ENCODE results near the gene TPX2.

TPX2 gene, protein sequence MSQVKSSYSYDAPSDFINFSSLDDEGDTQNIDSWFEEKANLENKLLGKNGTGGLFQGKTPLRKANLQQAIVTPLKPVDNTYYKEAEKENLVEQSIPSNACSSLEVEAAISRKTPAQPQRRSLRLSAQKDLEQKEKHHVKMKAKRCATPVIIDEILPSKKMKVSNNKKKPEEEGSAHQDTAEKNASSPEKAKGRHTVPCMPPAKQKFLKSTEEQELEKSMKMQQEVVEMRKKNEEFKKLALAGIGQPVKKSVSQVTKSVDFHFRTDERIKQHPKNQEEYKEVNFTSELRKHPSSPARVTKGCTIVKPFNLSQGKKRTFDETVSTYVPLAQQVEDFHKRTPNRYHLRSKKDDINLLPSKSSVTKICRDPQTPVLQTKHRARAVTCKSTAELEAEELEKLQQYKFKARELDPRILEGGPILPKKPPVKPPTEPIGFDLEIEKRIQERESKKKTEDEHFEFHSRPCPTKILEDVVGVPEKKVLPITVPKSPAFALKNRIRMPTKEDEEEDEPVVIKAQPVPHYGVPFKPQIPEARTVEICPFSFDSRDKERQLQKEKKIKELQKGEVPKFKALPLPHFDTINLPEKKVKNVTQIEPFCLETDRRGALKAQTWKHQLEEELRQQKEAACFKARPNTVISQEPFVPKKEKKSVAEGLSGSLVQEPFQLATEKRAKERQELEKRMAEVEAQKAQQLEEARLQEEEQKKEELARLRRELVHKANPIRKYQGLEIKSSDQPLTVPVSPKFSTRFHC

DNA sequence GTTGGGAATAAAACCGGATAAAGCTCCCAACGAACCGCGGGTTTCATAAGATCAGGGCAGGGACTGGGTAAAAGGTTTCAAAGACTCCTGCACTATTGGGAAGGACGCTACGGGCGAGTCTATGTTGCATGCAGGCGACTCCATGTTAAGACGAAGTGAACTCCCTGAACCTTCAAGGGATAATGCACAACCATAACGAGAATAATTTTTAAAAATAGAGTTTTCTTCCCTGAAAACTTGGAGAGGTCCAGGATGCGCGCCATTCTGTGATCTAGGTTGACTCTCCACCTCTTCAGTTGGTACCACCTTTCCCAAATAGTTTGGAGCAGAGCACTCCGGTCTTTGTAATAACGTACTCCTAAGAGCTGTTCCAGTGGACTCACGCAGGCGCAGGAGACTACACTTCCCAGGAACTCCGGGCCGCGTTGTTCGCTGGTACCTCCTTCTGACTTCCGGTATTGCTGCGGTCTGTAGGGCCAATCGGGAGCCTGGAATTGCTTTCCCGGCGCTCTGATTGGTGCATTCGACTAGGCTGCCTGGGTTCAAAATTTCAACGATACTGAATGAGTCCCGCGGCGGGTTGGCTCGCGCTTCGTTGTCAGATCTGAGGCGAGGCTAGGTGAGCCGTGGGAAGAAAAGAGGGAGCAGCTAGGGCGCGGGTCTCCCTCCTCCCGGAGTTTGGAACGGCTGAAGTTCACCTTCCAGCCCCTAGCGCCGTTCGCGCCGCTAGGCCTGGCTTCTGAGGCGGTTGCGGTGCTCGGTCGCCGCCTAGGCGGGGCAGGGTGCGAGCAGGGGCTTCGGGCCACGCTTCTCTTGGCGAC, at the start of gene TPX2:
Gene TPX2 (plus strand): TSS at position 562 of the 821 bp plus-strand sequence. CDS start 18,187 bp downstream, outside the sequence.
- DNase-seq (ENCODE audit: low read depth) = peak; percentile 88

DNA sequence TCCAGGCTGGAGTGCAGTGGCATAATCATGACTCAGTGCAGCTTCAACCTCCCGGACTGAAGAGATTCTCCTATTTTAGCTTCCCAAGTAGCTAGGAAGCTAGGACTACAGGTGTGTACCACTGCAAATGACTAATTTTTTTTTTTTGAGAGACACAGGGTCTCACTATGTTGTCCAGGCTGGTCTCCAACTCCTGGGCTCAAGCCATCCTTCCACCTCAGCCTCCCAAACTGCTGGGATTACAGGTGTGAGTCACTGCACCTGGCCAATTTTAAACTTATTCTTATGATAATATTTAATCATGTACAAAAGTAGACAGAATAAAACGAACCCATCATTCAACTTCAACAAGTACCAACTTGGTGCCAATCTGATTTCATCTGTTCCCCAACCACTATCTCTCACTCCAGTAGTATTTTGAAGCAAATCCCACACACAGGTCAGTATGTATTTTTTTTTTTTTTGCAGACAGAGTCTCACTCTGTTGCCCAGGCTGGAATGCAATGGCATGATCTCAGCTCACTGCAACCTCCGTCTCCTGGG, 48.9 kb upstream of the TPX2 start:
- DNase-seq (ENCODE audit: low read depth) = no peak

DNA sequence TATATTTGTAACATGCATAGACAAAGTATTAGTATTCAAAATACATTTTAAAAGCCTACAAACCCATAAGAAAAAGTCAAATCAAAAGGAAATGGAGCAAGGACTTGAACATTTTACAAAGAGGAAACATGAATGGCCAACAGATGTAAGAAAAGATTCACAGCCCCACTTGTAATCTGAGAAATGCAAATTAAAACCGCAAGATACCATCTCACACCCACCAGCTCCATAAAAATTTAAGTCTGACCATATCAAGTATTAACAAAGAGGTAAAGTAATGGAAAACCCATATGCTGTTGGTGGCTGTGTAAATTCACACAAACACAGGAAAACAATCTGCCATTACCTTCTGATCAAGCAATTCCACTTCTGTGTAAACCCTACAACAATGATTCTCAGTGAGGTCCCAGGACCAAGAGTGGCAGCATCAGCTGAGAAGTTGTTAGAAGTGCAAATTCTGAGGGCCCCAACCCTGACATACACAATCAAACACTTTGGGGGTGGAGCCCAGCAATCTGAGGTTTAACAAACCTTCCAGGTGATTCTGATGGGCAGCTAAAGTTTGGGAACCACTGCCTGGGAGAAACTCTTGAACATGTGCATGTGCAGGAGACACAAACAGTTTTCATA, 47.3 kb upstream of the TPX2 start:
- DNase-seq (ENCODE audit: low read depth) = peak; percentile 50

DNA sequence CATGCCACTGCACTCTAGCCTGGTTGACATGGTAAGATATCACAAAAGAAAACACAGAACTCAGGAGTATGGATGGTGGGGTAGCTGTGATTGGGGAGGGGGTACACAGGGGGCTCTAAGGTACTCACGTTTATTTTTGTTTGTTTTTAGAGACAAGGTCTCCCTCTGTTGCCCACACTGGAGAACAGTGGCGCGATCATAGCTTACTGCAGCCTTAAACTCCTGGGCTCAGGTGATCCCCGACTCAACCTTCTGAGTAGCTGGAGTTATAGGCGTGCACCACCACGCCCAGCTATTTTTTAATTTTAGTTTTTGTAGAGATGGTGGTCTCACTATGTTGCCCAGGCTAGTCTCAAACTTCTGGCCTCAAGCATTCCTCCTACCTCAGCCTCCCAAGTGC, 45.7 kb upstream of the TPX2 start:
- DNase-seq (ENCODE audit: low read depth) = no peak

DNA sequence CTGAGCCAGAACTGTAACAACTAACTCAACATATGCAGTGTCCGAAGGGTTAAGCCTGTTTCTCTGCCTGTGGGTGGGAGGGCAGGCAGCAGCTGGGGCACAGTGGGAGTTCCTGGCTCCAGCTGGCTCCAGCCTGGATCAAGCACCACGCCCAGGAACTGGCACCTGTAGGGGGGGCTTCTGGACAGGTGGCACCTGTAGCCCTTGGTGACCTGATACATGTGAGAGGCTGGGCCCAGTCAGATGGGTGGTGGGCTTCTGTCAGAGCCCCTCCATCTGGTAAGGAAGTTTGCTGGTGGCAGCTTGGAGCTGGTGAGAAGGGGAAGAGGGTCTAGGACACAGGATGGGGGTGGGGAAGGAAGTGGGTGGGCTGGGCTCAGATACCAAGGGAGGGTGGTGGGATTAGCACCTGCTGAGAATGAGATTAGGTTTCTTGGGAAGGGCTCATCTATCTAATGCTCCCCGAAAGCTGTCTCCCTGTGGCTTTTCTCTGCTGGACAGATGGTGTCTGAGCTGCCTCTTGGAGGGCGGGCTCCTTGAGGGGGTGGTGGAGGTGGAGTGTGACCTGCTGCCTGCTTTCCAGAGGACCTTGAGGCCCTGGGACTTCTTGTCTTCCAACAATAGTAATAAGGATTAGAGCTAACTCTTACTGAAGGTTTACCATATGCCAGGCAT, 45.0 kb upstream of the TPX2 start:
- DNase-seq (ENCODE audit: low read depth) = no peak

DNA sequence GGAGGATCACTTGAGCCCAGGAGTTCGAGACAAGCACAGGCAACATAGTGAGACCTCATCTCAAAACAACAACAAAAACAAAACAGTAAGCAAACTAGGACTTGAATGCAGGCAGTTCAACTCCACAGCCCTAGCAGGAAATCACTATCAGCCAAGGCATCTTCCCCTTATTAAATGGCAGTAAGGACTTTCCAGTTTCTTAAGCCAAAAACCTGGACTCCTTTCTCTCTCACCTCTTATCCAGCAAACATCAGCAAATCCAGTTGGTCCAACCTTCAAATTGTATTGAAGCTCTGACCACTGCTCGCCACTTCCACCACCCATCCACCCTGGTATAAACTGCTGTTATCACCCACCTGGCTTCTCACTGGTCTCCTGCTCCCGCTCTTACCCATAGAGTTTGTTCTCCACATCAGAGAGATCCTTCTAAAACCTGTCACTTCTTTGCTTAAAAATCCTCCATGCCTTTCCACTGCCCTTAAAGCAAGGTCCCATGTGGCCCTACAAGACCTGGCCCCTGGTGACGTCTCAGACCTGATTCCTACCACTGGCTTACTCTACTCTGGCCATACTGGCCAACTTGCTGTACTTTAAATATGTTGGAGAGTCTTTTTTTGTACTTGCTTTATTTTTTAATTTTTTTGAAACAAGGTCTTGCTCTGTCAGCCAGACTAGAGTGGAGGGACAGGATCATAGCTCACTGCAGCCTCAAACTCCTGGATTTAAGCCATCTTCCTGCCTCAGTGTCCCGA, 44.1 kb upstream of the TPX2 start:
- no peak for DNase-seq (ENCODE audit: low read depth)

DNA sequence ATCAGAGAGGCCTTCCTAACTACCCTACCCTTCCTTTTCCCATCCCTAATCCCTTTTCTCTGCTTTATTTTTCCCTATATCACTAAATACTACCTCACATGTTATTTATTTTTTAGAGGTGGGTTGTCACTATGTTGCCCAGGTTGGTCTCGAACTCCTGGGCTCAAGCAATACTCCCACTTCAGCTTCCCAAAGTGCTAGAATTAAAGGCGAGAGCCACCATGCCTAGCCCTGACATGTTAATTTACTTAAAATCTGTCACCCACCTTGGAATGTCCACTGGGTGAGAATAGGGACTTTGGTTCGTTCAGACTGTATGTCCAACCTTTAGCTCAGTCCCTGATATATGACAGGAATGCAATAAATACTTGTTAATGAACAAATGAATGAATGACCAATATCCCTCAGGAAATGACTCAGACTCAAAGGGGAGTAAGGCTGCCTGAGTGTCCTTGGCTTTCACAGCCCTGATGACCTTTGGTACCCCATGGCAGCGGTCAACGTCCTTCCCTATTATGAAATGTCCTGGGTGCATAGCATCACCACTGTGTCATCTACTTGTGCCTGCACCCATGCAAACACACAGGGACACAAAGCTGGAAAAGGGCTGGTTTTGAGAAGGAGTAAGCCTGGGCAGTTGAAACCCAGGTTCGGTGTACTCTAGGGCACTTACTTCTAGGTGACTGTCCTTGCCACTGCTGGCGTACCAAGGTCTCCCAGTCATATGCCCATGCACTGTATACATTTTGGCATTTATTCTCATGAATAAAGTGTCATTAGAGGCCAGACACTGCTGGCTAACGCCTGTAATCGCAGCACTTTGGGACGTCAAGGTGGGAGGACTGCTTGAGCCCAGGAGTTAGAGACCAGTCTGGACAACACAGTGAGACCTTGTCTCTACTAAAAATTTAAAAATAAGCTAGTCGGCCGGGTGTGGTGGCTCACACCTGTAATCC, 43.0 kb upstream of the TPX2 start:
- peak; percentile 95 for DNase-seq (ENCODE audit: low read depth)

DNA sequence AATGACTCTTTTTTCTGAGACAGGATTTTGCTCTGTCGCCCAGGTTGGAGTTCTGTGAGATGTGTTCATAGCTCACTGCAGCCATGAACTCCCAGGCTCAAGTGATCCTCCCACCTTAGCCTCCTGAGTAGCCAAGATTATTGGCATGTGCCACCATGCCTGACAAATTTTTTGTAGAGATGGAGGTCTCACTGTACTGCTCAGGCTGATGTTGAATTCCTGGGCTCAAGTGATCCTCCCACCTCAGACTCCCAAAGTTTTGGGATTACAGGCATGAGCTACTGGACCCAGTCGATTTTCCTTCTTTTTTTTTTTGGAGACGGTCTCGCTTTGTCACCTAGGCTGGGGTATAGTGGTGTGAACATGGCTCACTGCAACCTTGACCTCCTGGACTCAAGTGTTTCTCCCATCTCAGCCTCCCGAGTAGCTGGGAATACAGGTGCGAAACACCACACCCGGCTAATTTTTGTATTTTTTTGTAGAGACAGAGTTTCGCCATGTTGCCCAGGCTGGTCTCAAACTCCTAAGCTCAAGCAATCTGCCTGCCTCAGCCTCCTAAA, 40.8 kb upstream of the TPX2 start:
- DNase-seq (ENCODE audit: low read depth) = no peak

DNA sequence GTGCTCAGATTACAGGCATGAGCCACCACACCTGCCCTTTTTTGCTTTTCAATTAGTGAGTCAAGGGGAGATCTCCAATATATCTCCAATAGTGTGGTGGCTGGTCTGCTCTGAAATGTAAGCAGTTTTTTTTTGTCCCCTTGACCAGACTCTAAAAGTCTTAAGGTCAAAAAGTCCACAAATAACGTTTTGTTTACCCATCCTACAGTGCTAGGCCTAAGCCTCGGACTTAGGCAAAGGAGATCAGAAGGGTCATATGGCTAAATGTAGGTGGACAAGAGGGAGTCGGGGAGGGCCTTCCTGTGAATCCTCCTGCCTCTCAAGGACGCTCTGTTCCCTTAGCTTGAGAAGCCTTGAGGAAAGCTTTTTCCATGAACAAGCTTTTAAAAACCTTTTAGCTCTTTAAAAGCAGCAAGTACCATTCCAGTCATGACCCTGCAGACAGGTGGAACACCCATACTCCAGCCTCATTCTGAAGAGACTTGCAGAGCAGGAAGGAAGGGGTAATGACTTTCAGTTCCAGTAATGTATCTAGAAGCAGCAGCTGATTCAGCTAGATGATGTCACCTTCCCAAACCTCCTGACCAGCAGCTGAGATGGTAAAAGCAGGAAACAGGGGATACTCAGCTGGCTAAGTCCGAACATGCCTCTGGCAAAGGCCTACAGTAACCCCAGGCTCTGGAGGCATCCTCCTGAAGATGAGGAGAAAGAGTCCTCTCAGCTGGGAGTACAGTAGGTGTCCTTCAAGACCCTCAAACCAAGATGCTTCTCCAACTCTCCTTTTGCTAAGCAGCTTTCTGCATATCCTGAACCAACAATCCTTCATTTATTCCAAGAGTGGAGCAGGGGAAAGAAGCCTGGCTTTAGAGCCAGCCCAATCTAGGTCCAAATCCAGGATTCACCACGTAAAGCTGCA, 40.0 kb upstream of the TPX2 start:
- DNase-seq (ENCODE audit: low read depth) = peak; percentile 91

DNA sequence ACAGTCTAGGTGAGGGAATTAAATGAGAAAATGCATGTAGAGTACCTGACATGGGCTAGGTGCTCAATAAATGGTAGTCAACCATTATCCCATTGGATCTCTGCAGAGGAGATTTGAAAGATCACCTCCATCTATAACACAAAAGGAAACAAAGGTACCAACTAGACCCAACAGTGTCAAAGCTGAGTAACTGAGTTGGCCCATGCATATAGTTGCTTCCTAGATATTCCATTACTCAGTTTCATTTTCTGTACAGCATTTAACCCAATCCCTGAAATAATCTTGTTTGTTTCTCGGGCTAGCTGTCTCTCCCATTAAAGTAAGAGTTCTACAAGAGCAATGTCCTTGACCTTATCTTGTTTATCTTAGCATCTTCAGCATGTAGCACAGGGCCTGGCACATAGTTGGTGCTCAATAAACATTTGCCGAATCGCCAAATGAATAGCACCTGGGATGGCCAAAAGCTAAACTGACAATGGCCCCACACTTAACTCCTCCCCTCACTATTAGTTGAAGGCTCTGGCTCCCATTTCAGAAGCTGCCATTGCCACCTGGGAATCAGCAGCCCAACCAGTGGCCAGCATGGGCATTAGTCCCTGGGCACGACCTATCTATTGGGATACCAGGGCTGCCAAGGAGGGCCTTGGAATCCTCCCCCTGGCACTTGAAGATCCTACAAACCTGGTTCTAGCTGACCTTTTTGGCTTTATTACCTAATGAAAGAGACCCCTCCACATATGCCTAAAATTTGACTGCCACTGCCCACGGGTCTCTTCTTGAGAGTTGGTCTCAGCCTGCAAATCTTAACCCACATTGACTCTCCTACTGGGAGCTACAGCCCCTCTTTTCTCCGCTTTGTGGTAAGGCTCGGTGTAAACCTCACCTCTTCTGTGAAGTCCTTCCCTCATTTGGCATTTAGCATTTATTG, 39.0 kb upstream of the TPX2 start:
- no peak for DNase-seq (ENCODE audit: low read depth)

DNA sequence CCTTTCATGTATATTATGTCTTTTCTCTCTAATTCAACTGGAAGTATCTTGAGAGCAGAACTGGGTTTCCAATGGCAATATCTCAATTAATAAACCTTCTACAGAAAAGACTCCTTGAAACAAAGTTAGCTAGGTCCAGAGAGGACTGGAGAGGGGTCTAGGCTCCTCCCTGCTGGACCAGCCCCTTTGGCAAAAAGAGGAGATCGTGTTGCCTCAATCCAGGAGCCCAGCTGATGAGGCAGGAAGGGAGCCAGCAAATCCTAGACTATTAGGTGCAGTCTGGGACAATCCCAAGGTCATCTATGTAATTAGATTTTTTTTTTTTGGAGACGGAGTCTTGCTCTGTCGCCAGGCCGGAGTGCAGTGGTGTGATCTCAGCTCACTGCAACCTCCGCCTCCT, 38.3 kb upstream of the TPX2 start:
- DNase-seq (ENCODE audit: low read depth) = no peak

DNA sequence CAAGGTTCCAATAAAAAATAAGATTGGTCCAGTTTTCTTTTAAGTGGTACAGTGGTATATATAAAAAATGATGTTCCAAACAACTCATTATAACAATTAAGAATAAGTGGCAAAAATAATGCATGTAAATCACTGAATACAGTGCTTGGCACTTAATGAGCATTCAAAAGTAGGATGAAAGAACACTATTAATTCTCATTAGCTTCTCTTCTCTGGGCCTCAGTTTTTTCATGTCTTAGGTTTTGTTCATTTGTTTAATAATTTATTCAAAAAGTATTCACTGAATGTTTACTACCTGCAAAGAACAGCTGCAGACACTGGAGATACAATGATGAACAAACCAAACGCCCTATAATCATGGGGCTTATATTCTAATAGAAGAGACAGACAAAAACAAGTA, 37.5 kb upstream of the TPX2 start:
- no peak for DNase-seq (ENCODE audit: low read depth)

DNA sequence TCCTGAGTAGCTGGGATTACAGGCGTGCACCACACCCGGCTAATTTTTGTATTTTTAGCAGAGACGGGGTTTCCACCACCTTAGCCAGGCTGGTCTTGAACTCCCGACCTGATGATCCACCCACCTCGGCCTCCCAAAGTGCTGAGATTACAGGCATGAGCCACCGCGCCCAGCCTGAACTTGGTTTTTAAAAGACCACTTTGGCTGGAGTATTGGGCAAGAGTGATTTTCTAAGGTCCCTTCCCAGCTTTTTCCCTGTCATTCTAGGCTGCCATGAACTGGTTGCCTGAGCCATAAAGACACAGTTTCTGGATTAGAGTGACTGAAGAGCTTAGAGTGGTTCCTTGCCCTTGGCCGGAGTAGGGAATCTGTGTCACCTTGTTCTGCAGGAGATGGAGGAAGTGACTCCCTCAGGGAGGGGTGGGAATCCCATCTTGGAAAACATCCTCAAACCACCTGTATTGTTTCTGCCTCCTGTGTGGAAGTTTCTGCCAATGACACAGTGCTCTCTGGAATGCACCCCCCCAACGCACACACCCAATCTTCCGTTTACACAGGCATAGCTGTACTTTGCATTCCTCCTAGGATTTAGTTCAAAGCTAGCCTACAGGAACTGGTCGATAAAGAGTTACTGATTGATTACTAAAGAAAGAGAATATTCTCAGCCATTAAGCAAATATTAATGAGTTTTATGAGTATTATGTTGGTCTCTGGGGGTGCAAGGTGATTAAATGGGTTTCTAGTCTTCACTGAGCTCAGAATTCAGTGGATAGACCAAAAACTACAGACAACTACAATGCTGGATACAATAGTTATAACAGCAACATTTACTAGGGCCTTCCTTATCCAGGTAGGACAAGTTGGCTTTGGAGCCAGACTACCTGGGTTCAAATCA, 34.6 kb upstream of the TPX2 start:
- DNase-seq (ENCODE audit: low read depth) = no peak

DNA sequence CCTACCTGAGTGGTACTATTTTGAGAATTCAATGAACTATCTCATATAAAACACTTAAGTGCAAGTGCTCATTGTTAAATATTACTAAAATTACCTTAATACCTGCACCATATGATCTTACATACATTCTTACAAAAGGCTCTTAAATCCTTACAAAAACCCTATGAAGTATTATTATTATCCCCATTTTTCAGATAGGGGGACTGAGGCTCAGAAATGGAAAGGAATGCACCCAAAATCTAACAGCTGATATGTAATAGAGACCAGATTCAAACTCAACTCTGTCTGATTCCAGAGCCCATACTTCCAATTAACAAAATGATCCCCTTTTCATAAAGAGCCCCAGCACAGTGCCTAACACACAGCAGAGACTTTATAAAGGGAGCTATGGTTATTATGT, 33.9 kb upstream of the TPX2 start:
- DNase-seq (ENCODE audit: low read depth) = no peak
